GM21390 (cell line): ENCODE data around the gene AASDHPPT.
"Not testable (repeated sequence)": the region's sequence is repeated elsewhere in the genome, so short reads cannot be mapped to it uniquely, and the experiment has no call there.

Experiments used
- ATAC-seq: cut with Tn5 transposase; IDR thresholded peaks from one replicate; pipeline ENCODE4 v1.9.1; 2021; ENCODE audit not compliant: unreplicated experiment

AASDHPPT gene, protein sequence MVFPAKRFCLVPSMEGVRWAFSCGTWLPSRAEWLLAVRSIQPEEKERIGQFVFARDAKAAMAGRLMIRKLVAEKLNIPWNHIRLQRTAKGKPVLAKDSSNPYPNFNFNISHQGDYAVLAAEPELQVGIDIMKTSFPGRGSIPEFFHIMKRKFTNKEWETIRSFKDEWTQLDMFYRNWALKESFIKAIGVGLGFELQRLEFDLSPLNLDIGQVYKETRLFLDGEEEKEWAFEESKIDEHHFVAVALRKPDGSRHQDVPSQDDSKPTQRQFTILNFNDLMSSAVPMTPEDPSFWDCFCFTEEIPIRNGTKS

DNA sequence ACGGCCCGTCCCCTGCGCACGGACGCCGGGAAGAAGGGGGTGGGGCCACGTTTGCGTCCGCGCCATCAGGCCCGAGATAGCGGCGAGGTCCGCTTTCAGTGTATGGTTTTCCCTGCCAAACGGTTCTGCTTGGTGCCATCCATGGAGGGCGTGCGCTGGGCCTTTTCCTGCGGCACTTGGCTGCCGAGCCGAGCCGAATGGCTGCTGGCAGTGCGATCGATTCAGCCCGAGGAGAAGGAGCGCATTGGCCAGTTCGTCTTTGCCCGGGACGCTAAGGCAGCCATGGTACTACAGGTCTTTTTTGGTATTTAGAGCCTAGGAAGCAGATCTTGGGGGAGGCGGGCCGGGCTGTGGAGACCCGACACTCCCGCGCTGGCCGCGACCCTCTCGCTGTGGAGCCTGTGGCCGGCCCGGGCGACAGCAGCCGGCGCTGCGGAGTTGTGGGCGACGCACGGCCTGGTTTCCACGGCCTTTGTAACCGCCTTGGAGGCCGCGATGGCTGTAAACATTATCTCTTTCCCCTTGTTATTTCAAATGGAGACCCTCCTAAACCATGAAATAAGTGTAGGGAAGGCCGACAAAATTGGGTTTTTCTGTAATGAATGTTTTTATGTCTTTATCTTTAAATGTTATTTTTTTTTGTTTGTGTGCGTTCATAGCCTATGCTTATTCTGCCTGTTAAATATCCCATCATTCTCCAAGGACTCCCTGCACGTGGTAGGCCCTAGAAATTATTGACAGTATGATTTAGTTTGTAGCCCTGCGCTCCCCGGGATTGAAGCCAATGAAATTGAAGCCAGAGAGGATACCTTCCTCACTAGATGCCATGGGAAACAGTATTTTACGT is at the start of gene AASDHPPT:
TSS of gene AASDHPPT (plus strand) at position 54 of the 847 bp plus-strand sequence. CDS start at position 103, 49 bp downstream.
- peak; percentile 21 for ATAC-seq

DNA sequence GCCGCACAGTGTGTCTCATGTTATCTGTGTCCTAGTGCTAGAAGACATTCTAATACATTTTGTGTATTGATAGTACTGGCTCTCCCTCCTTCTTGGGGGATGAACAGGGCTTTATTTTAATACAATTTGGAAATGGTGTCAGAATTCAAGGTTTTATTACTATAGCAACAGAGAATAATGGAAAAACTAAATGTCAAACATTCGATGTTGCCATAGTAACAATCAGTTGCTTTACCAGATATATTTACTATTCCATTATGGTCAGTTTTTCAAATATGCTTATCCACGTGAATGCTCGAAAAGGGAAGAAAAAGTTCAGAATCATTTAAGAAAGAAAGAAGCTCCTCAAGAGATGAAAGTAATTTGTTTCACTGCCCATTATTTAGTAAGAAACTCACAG is 46.9 kb upstream of the AASDHPPT start:
- ATAC-seq, result no peak

DNA sequence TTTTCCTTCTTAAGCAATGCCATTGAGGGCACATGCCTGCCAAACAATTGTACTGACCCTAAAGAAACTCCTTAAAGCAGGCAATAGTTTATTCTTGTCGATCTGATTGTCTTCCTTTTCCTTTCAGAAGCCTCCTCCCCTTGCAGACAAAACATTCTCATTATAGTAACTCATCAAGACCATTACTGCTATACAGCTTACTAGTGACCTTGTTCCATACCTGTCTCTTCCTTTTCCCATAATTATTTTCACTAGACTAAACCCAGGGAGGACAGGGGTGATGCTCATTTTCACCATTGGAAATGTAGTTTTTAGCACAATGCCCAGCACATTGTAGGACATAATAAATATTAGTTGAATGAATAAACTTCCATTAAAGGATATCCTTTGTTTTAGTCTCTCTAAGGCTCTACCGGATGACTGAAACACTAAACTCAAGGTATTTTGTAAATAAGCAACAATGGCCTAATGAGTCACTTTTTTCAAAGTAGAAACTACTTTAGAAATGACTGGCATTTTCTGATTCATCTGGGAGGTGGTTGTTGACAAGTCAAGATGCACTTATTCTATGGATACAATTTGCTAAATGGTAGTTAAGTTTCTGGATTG is 46.2 kb upstream of the AASDHPPT start:
- ATAC-seq, result no peak

DNA sequence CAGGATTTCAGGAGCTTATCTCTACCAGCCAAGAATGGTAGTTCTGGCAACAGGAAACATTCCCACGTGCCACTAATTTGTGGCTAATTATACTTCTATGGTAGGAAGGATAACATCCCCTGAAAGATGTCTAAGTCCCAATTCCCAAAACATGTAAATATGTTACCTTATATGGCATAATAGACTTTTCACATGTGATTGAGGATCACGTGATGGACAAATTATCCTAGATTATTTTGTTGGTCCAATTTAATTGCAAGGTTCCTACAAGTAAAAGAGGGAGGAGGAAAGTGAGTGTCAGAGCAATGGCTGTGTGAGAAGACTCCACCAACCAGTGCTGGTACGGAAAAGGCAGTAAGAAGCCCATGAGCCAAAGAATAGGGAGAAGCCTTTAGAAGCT is 45.5 kb upstream of the AASDHPPT start:
- no peak for ATAC-seq

DNA sequence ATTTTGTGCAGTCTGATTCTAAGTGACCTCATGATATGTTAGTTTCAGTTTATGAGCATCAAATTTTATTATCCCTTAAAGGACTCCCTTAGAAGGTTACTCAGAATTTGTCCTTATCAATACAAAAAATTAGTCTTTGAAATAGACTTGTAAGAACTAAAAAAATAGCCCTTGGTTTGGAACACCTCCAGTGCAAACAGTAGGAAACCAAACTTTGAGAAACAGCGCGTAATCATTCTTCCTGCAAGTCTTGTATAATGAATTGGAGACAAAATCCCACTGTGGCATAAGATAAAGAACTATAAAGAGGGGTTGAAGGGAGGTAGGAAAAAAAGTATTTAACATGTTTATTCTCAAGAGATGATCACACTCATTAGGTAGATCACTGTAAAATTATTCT is 44.6 kb upstream of the AASDHPPT start:
- ATAC-seq, result no peak

DNA sequence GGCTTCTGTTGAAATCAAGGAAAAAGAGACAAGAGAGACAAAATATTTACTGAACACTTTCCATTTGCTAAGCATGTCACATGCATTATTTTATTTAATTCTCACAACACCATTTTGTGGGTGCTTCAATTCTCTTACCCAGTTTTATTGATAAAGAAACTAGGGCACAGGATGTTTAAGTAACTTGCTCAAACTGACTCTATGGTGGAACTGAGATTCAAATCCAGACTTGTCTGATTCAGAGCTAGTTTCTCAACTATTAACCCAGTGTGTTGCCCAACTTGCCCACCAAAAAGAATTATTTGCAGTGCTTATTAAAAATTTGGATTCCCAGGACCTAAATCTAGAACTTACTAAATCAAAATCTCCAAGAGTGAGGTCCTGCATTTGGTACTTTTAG is 33.9 kb upstream of the AASDHPPT start:
- no peak for ATAC-seq

DNA sequence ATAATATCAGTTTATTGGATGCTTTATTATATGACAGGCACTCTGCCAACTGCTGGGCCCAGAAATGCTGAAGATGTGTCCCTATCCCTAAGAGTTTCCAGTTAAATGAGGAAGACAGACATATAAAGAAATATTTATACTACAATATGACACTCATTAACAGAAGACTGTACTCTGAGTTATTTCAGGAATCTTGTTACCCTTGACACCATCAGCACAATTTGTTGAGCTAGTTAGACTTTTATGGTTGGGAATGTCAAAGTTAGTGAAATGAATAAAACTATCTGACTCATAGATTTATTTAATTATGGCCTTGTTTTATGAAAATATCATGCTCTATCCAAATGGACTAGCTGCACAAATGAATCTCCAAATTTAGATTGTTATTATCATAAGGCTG is 29.8 kb upstream of the AASDHPPT start:
- ATAC-seq, result no peak

DNA sequence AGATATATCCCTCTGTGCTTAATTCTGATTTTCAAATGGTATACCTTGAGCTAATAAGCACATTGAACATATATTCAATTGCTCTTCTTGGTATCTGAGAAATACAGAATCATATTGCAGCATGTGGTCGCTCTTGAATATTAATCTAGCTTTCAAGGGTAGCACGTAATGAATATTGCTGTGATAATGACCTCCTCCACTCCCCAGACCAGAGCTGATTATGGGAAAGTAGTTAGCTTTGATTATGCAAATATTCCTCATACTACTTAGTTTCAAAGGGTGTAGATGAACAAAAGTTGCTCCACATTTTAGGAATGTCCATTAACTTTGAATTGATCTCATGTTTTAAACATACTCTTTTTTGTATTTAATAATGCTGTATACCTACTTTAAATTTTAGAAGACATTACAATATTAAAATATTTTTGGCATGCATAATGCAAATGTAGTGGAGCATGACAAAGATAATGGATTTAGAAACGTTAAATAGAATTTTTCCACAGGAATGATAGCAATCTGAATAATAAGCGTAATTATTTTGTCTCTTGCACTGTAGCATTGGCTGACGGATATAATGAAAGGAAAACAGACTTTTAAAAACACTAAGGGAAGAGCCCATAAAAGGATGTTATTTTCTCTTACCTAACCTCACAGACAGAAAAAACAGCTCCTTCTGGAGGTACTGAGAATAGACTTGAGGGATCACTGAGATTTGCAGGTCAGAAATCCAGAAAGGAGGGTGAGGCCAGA is 27.6 kb upstream of the AASDHPPT start:
- no peak for ATAC-seq

DNA sequence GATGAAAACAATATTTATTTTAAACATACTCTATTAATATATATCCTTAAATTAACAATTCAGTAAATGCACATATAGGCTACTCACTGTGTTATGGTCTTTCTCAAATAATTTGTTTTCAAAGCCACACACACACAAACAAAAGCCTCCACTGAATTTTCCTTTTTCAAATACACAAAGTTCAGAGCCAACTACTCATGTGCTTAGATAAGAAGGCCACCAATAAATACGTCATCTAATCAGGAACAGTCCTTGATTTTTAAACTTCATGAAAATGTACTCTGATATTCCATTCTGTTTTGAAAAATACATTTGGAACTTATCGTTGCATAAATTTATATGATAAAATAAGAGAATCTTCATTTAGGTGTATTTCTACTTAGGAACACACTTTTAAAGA is 26.4 kb upstream of the AASDHPPT start:
- ATAC-seq, result no peak

DNA sequence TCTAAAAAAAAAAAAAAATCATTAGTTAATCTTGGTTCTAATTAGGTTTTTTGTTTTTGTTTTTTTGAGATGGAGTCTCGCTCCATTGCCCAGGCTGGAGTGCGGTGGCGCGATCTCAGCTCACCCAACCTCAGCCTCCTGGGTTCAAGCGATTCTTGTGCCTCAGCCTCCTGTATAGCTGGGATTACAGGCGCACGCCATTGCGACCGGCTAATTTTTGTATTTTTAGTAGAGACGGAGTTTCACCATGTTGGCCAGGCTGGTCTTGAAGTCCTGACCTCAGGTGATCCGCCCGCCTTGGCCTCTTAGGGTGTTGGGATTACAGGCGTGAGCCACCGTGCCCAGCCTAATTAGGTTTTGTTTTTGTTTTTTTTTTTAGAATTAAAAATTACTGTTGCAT is 19.1 kb upstream of the AASDHPPT start:
- ATAC-seq, result not testable (repeated sequence)

DNA sequence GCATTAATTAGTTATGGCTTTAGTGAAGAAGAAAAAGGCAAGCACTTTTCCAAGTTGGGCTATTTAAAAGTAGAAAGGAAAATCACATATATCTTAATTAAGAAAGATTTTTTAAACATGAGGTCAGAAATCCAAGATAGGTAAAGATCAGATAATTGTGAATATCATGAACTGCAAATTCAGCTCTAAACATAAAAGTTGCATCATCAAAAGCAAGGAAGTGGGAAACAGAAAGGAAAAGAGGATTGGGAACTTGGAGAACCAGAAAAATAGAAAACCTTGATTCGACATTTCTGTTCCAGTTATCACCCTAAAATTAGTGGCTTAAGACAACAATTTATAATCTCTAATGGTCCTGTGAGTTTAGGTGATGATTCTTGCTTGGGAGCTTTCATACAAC is 17.8 kb upstream of the AASDHPPT start:
- no peak for ATAC-seq

DNA sequence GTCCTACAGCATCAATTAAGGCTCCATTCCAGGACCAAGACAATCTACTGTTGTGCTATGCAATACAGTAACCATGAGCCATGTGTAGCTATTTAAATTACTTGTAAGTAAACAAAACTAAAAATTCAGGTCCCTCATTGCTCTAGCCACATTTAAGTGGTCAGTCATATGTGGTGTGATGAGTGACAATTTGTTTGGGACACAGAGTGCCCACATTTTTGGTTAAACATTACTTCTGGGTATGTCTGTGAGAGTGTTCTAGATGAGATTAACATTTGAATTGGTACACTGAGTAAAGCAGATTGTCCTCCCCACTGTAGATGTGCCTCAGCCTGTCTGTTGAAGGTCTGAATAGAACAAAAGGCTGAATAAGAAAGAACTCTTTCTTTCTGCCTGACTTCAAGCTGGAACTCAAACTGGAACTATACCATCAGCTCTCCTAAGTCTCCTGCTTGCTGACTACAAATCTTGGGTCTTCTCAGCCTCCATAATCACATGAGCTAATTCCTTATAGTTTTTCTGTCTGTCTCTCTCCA is 16.1 kb upstream of the AASDHPPT start:
- ATAC-seq, result no peak

DNA sequence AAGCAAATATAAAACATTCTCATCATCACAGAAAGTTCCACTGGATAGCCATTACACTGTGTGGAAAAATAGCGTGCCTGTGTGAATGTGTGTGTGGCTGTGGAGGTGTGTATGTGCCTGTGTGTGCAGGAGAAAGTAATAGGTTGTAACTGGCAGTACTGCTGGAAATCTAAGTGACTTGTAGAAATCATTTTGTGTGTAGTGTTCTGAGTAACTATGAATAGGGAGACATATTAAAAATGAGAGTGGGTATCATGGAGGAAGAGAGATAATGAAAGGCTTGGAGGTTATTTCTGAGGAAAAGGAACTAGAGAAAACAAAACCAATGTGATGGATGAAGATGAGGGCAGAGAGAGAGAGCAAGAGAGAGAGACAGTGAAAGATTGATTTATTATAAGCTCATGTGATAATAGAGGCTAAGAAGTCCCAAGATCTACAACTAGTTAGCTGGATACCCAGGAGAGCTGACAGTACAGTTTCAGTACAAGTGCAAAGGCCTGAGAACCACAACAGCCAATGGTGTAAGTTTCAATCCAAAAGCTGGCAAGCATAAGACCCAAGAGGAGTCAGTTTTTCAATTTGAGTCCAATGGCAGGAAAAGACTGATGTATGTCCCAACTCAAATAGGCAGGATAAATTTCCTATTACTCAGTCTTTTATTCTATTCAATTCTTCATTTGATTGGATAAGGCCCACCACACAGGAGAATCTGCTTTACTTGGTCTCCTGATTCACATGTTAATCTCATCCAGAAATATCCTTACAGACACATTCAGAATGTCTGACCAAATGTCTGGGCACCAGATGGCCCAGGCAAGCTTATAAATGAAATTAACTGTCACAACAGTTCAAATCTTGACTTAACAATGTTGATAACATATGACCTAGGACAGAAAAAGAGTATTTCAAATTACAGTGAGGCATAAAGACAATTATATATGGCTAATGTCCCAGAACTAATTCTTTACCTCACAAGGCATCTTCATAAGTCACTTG is 15.2 kb upstream of the AASDHPPT start:
- no peak for ATAC-seq

DNA sequence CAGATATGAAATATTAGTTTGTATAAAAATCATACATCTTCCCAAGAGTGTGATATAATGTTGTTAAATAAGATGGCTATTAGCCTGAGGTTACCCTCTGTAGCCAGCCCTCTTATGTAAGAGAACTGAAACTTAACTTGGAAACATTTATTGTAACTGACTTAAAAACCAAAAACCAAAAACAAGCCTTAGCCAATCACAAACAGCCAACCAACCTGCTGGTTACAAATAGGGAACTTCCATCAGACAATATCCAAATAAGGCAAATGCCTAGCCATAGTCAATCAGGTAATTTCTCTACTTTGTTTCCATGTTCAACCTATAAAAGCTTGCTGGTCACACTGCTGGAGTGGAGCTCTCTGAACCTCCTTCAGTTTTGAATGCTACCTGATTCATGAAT is 14.5 kb upstream of the AASDHPPT start:
- peak; percentile 43 for ATAC-seq

DNA sequence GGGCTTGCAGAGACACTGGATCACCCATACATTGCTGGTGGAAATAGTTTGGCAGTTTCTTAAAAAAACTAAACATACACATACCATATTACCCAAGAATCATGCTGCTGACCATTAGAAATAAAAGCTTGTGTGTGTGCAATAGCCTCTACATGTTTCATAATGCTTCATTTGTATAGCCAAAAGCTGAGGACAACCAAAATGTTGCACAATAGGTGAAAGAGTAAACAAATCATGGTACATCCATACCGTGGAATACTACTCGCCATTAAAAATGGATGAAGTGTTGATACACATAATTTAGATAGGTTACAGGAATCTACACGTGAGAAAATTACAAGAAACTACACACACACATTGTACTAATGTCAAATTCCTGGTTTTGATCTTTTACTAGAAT is 6.9 kb upstream of the AASDHPPT start:
- no peak for ATAC-seq

DNA sequence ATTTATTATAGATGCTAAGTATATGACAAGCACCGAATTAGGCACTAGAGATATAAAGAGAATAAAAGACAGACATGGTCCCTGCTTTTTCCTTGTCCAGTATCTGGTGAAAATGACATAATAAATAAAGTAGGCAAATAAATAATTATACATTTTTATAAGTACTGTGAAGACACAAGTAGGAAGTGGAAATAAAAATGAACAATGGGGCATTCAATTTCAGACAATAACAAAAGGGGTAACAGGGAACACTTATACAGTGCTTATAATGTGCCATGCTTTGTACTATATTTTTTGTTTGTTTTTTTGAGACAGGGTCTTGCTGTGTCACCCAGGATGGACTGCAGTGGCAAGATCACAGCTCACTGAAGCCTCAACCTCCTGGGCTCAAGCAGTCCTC is 4.7 kb upstream of the AASDHPPT start:
- no peak for ATAC-seq

DNA sequence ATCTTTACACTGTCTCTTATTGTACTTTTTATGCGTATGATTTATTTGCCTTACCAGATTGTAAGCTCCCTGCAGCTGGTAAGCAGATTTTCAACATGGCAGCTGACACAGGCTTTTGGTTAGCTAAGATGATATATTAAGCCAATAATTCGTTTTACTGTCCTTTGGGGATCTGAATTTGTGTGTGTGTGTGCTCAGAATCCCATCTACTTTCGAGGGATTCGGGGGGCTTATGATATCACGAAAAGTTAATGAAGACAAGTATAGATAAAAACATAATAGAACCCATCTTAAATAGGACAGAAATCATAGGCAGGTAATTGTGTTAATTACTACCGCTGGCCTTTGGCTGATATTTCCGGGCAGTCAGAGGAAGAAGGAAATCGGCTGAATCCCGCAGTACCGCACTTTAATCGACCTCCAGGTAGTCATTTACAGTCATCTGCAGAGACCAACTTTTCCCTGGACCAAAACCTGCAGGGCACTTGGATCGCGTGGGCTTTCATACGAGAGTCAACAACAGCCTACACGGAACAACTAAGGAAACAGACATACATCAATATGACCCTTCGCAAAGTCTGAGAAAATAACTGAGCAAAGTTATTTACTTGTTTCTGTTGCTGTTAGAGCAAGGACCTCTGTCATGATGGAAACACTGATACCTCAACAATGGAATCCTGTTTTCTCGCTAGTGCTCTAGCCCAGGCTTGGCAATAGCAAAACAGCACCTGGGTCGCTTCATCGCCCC is 1.1 kb upstream of the AASDHPPT start:
- ATAC-seq, result no peak

DNA sequence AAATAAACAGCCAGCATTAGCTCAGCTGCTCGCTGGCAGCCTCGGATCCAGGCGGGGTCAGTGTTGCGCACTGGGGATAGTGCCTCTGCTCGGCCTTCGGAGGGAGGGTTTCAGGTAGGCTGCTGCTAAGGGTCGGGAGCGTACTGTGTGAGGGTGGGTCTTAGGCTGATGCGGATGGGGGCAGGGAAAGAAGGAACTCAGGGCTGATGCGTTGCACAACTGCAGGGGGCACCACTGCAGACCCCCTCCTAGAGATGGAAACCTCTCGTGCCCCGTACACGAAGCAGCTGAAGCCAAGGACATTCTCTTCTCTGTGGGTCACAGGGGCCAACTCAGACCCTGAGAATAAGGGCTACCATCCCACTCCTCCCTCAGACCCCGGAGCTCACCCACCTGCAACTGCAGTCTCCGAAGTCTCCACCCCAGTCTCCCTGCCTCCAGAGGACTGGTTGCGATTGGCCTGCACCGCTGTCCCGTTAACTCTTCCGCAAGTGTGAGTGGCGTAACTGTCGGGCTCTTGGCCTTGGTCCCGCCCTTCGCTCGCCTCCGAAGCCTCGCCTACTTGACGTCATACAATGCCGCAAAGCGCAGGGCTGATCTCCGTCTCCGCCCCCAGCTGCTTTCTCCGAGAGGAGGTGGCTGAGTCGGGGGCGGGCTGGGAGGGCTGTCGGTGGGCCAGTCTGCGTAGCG is 398 bp upstream of the AASDHPPT start, which contains the start of gene KBTBD3:
TSS of gene KBTBD3 (minus strand) at position 429 of the 690 bp plus-strand sequence. CDS start 18,250 bp downstream, outside the sequence.
- peak; percentile 93 for ATAC-seq
